GM18519 (cell line): Measurements from ENCODE around the gene APOA4.
"Not testable (repeated sequence)": the region's sequence is repeated elsewhere in the genome, so short reads cannot be mapped to it uniquely, and the experiment has no call there.

Experiments used
- ATAC-seq: cut with Tn5 transposase; IDR thresholded peaks from one replicate; pipeline ENCODE4 v1.9.1; 2021; ENCODE audit warnings: mild to moderate bottlenecking, moderate library complexity; ENCODE audit not compliant: unreplicated experiment, low FRiP score

Gene APOA4

GRCh38 chr11:116807601-116808261 lies 15.4 kb downstream of the APOA4 start:
- no peak for ATAC-seq

- ATAC-seq = no peak
Observed at GRCh38 chr11:116804001-116804400, 19.1 kb downstream of the APOA4 start.

DNA sequence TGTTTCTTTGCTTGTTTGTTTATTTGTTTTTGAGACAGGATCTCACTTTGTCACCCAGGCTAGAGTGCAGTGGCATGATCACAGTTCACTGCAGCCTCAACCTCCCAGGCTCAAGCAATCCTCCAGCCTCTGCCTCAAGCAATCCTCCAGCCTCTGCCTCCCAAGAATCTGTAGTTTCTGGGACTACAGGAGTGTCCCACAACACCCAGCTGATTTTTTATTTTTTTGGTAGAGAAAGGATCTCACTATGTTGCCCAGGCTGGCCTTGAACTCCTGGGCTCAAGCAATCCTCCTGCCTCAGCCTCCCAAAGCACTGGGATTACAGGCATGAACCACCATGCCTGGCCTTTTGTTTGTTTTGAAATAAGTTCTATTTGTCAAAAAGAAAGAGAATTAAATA lies 21.4 kb downstream of the APOA4 start:
- not testable (repeated sequence) for ATAC-seq

GRCh38 chr11:116800610-116801009 lies 22.5 kb downstream of the APOA4 start:
- no peak for ATAC-seq

DNA sequence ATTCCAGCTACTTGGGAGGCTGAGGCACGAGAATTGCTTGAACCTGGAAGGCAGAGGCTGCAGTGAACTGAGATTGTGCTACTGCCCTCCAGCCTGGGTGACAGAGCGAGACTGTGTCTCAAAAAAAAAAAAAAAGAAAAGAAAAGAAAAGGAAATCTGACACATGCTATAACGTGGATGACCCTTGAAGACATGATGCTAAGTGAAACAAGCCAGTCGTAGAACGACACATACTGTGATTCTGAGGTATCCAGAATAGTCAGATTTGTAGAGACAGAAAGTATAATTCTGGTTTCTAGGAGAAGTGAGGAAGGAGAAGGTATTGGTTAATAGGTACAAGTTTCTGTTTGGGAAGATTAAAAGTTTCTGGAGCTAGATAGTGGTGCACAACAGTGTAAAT lies 24.7 kb downstream of the APOA4 start:
- ATAC-seq = no peak

DNA sequence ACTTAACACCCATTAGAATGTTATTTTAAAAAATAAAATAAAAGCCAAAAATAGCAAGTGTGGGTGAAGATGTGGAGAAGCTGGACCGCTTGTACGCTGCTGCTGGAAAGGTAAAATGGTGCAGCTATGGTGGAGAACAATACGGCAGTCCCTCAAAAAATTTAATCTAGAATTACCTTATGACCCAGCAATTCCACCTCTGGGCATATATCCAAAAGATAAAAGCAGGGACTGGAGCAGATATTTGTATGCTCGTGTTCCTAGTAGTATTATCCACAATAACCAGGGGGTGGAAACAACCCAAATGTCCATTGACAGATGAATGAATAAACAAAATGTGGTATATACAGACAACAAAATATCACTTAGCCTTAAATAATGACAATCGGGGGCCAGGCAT lies 25.3 kb downstream of the APOA4 start:
- ATAC-seq = no peak

GRCh38 chr11:116796548-116796947 lies 26.6 kb downstream of the APOA4 start:
- ATAC-seq = no peak

GRCh38 chr11:116794851-116795250 lies 28.3 kb downstream of the APOA4 start:
- ATAC-seq = no peak

- no peak for ATAC-seq
Observed at GRCh38 chr11:116793772-116794097, 29.4 kb downstream of the APOA4 start.

DNA sequence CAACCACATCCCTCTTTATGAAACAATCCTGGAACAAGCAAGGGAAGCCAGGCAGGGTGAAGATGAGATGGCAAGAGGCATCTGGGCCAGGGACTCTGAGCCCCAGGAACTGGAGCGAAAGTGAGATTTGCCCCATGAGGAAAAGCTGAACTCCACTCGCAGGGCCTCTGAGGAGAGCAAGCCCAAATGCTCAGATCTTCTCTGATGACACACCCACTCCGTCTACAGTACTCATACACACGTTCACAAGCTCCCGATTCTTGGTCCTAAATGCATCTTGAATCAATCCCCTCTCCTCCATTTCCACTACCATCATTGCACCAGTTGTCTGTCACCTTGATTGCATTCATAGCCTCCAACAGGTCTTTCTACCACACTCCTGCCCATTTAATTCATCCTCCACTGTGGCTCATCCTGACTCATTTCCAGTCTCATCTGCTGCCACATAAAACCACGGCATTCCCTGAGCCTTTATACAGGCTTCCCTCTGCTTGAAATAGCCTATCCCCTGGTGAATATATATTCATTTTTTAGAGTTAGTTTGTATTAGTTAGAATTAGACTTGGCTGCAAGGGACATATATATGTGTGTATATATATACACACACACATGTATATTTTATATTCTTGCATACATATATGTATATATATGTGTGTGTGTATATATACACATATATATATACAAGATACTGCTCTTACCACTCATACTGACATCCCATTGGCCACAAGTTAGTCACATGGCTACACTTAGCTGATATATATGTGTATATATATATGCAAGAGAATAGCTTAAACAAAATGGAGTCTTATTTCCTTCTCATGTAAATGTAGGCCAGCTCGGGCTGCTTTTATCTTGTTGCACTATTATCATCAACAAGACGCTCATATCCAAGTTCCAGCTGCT lies 30.0 kb downstream of the APOA4 start:
- ATAC-seq = no peak

- ATAC-seq = no peak
Observed at GRCh38 chr11:116792144-116792868, 30.8 kb downstream of the APOA4 start.

- ATAC-seq = no peak
Observed at GRCh38 chr11:116791813-116792143, 31.3 kb downstream of the APOA4 start, which contains the start of gene APOA5. Gene APOA5 (minus strand): TSS chr11:116791879. CDS start chr11:116791860, 19 bp downstream.

GRCh38 chr11:116791002-116791812 lies 31.9 kb downstream of the APOA4 start:
- ATAC-seq = no peak

GRCh38 chr11:116790167-116791001 lies 32.7 kb downstream of the APOA4 start:
- ATAC-seq = no peak

DNA sequence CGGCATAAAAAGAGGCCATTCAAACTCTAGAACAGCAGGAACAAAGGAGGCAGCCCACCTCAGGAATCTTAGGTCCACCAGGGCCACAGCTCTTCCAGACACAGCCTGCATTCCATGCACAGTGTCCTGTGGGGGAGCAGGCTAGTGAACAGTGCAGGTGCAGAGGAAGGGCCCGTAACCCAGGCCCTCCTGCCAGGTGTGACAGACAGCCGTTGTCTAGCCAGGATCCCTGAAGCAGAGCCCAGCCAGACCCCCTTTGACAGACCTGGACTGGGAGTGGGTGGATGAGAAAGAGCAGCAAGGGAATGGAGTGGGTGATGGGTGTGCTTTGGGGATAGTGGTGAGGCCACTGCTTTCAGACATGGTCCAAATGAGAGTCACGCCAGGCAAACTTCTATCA lies 34.1 kb downstream of the APOA4 start:
- ATAC-seq = no peak

DNA sequence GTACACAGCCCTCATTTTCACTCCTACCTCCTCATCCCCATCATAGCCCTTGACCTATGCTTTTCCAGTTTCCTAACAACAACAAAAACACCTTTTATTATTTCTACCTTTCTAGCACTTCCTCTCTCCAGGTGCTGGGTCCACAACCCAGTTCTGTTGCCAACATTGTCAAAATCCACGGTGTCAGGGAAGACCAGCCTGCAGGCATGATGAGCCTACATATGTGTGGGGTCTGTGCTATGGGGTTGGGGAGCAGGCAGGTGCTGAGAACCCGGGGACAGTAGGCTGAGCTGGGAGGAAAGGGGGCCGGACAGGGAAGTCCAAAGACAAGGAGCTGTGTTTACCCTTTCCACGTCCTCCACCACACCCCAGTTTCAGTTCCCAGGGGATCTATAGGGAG lies 34.6 kb downstream of the APOA4 start:
- no peak for ATAC-seq

- peak; percentile 46 for ATAC-seq
Observed at GRCh38 chr11:116787786-116788486, 35.2 kb downstream of the APOA4 start, which contains the start of gene ZPR1. Gene ZPR1 (minus strand): TSS chr11:116788023. CDS start chr11:116787990, 33 bp downstream.

- no peak for ATAC-seq
Observed at GRCh38 chr11:116787436-116787785, 35.7 kb downstream of the APOA4 start.

GRCh38 chr11:116786966-116787365 lies 36.1 kb downstream of the APOA4 start:
- no peak for ATAC-seq
